Gastrocnemius medialis (tissue), 4 donors: ENCODE data around the gene KIF4B.

ENCODE experiments used
- POLR2A ChIP-seq, 2 donors: fragments of 450-650 bp; IDR thresholded peaks; one replicate each; pipeline ENCODE4 v1.6.1; 2017; ENCODE audit warnings: antibody characterized with exemption in 2 of 2, mild to moderate bottlenecking in 2 of 2, moderate library complexity in 2 of 2
- TF ChIP-seq, protein P1 (sequence below), 5 experiments: fragments of 450-650 bp in 3 of 5; fragments of 200-600 bp in 2 of 5; sonication (generic) in 2 of 5; IDR thresholded peaks in 4 of 5; conservative IDR thresholded peaks in 1 of 5; 1 replicate in 4 of 5; 2 replicates in 1 of 5; pipeline ENCODE4 v1.5.1; 2016 to 2019; ENCODE audit warnings: antibody characterized with exemption in 5 of 5, mild to moderate bottlenecking in 3 of 5, moderate library complexity in 3 of 5

DNA sequence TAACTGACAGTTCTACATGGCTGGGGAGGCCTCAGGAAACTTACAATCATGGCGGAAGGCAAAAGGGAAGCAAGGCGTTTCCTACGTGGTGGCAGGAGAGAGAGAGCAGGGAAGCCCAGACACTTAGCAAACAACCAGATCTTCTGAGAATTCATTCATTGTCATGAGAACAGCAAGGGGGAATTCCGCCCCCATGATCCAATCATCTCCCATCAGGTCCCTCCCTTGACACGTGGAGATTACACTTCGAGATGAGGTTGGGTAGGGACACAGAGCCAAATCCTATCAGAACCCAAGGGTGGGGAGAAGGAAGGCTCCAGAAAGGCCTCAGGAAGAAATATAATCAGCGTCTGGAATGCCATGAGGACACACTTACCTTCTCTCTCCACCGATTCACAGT, 34.3 kb downstream of the KIF4B start:
- TF ChIP-seq, protein P1, sequence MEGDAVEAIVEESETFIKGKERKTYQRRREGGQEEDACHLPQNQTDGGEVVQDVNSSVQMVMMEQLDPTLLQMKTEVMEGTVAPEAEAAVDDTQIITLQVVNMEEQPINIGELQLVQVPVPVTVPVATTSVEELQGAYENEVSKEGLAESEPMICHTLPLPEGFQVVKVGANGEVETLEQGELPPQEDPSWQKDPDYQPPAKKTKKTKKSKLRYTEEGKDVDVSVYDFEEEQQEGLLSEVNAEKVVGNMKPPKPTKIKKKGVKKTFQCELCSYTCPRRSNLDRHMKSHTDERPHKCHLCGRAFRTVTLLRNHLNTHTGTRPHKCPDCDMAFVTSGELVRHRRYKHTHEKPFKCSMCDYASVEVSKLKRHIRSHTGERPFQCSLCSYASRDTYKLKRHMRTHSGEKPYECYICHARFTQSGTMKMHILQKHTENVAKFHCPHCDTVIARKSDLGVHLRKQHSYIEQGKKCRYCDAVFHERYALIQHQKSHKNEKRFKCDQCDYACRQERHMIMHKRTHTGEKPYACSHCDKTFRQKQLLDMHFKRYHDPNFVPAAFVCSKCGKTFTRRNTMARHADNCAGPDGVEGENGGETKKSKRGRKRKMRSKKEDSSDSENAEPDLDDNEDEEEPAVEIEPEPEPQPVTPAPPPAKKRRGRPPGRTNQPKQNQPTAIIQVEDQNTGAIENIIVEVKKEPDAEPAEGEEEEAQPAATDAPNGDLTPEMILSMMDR (IDR thresholded peaks at IDR 0.05 in 4 of 5, conservative IDR thresholded peaks at IDR 0.05 in 1 of 5) = no peak
- TF ChIP-seq POLR2A (IDR thresholded peaks at IDR 0.05) = no peak
